ENCODE data around the gene HBP1.

DNA sequence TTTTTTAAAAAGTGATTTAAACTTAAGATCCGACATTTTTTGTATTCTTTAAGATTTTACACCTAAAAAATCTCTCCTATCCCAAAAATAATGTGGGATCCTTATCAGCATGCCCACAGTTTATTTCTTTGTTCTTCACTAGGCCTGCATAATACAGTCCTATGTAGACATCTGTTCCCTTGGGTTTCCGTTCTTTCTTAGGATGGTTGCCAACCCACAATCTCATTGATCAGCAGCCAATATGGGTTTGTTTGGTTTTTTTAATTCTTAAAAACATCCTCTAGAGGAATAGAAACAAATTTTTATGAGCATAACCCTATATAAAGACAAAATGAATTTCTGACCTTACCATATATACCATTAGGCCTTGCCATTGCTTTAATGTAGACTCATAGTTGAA, 8.4 kb upstream of the HBP1 start:
- TF ChIP-seq, protein P1, sequence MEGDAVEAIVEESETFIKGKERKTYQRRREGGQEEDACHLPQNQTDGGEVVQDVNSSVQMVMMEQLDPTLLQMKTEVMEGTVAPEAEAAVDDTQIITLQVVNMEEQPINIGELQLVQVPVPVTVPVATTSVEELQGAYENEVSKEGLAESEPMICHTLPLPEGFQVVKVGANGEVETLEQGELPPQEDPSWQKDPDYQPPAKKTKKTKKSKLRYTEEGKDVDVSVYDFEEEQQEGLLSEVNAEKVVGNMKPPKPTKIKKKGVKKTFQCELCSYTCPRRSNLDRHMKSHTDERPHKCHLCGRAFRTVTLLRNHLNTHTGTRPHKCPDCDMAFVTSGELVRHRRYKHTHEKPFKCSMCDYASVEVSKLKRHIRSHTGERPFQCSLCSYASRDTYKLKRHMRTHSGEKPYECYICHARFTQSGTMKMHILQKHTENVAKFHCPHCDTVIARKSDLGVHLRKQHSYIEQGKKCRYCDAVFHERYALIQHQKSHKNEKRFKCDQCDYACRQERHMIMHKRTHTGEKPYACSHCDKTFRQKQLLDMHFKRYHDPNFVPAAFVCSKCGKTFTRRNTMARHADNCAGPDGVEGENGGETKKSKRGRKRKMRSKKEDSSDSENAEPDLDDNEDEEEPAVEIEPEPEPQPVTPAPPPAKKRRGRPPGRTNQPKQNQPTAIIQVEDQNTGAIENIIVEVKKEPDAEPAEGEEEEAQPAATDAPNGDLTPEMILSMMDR (IDR thresholded peaks at IDR 0.05): no peak
- TF ChIP-seq EZH2 (IDR thresholded peaks at IDR 0.05) (no peak), EZH2phosphoT487 (IDR thresholded peaks at IDR 0.05) (no peak)
